ENCODE measurements around the gene EFNA2.

Gene EFNA2

DNA sequence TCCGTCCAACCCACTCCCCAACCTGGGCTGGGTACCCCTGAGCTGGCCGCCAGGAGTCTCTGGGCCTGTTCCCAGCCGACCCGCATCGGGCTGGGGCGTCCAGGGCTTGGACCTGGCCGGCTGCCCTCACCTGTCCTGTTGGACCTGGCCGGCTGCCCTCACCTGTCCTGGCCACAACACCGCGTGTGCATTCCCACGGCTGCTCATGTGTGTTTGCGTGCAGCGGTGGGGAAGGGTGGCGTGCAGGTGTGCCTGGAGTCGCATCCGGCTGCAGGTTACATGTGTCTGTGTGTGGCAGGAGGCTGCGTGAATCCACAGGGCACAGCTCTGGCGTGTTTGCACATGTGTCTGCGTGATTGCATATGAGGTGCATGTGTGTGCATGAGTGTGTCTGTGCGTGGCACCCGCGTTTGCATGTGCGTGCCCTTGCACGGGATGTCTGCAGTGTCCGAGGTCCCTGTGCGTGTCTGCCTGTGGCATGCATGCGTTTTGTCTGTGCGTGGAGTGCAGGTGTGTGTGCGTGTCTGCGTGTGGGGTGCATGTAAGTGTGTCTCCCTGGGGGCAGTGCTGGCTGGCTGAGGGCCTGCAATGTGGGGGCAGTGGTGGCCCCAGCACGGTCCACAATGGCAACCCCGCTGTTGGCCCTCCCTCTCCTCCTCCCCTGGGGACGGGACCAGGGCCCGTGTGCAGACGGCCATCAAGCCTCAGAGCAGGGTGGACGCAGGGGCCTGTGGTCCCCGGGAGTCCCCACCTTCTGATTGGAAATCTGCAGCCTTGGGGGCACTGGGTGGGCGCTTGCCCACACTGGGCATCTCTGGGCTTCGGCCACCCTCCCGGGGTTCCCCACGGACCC lies 3.4 kb downstream of the EFNA2 start:
- DNase-seq (ENCODE audit: low read depth): no peak

DNA sequence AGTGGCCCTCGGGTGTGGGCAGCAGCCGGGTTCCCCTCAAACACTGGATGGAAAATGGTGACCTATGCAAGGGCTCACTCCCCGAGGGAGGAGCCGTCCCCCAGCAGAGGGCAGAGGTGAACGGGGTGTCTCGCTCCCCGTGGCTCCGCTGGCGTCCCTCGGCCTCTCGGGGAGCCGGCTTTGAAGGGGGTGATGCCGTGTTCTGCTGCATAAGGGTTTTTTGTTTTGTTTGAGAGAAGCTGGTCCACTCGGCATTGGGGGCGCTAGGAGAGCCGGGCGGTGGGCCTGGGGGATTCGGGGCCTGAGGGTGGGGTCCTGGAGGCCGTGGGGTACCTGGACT lies 4.0 kb downstream of the EFNA2 start:
- H3K4me3 ChIP-seq (ENCODE audit: low read depth, low read length): no peak overlapping the region
- TF ChIP-seq, protein P1, sequence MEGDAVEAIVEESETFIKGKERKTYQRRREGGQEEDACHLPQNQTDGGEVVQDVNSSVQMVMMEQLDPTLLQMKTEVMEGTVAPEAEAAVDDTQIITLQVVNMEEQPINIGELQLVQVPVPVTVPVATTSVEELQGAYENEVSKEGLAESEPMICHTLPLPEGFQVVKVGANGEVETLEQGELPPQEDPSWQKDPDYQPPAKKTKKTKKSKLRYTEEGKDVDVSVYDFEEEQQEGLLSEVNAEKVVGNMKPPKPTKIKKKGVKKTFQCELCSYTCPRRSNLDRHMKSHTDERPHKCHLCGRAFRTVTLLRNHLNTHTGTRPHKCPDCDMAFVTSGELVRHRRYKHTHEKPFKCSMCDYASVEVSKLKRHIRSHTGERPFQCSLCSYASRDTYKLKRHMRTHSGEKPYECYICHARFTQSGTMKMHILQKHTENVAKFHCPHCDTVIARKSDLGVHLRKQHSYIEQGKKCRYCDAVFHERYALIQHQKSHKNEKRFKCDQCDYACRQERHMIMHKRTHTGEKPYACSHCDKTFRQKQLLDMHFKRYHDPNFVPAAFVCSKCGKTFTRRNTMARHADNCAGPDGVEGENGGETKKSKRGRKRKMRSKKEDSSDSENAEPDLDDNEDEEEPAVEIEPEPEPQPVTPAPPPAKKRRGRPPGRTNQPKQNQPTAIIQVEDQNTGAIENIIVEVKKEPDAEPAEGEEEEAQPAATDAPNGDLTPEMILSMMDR (IDR thresholded peaks at IDR 0.05; ENCODE audit: low read depth, low read length, missing control alignments): no peak
- no peak for DNase-seq (ENCODE audit: low read depth)

More for the DNA sequence above, 3.4 kb downstream of the EFNA2 start:
- TF ChIP-seq, protein P1 (IDR thresholded peaks at IDR 0.05; ENCODE audit: low read depth, low read length, missing control alignments): no peak
- no peak overlapping the region for H3K4me3 ChIP-seq (ENCODE audit: low read depth, low read length)

DNA sequence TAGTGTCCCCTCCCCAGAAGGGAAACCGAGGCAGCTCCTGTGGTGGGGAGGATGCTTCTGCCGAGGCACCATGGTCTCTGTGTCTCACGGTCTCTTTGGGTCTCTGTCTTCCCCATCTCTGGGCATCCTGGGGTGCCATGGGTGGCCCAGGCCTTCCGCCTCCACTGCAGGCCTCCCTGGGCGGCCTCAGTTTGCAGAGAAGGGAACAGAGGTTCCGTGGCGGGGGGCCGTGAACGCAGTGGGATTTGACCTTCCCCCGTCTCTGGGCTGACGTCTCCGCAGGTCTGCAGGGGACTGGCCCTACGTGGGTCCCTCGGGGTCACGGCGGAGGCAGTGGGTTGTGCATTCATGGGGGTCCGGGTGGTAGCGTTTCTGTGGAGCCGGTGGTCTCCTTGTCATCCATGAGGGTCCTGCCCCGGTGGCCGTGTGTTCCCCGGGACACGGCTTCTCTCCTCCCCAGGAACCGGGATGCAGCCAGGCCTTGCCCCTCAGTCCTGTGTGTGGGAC lies 4.6 kb downstream of the EFNA2 start:
- H3K4me3 ChIP-seq (ENCODE audit: low read depth, low read length): no peak overlapping the region
- TF ChIP-seq, protein P1 (IDR thresholded peaks at IDR 0.05; ENCODE audit: low read depth, low read length, missing control alignments): no peak
- no peak for DNase-seq (ENCODE audit: low read depth)

DNA sequence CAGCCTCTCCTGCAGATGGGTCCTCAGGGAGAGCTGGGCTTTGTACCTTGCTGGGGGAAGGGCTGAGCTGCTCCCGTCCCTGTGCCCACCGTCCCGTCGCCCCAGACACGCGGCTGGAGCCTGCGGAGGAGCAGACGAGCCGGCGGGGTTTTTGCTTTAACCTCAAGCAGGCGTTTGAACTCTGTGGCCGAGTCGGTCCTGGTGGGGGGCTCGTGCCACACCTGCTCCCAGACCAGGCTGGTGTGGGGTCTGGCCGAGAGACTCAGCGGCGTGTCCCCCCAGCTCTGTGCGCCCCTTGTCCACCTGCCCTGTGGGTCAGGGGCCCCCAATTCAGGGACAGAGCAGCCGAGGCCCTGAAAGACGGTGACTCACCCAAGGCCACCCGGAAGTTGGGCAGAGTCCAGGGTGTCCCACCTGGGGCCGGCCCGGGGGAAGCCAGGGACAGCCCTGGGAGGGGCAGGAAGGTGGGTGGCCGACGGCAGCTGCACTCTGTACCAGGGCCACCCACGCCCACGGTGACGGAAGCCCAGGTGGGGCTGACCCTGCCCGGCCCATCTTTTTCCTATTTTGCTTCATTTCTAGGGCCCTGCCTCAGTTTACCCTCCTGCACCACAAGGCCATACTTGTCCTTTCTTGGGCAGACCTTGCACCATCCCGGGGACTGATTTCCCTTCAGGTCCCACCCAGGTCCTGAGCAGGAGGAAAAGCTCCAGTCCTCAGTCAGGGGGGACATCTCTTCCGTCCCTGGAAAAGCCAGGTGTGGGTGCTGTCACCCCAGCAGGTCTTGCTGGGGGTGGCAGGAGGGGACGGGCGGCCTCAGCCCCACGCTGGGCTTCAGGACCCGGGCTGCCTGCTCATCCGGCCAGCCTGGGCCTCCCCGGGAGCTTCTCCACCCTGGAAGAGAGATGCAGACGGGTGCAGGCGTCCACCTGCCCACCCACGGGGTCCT lies 5.3 kb downstream of the EFNA2 start:
- DNase-seq (ENCODE audit: low read depth): no peak
- TF ChIP-seq, protein P1 (IDR thresholded peaks at IDR 0.05; ENCODE audit: low read depth, low read length, missing control alignments): no peak
- H3K4me3 ChIP-seq (ENCODE audit: low read depth, low read length): no peak overlapping the region

DNA sequence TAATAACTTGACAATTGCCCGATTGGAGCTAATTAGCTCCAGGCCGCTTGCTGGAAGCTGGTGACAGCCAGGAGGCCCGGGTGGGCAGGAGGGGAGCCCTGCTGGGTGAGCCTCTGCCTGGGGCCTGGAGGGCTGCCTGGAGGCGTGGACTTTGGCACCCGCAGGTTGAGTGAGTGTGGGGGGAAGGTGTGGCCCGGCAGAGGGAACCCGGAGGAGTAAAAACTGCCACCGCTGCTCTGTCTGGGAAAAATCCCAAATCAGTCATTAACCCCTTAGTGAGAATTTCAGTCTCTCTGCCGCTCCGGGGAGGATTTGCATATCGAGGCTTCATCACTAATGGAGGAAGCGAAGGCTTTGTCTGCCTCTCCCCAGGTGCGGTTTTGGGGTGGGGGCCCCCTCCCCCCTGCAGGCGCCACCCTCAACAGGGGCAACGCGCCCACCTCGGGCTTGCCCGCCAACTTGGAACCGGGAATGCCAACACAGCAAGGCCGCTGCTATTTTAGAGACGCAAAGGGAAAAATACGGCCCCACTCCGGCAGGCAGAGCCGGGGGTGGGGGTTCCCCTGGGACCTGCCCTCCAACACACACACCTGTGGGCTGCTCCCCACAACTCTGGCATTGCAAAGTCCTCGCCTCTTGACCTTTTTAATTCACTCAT lies 6.2 kb downstream of the EFNA2 start:
- DNase-seq (ENCODE audit: low read depth): no peak
- TF ChIP-seq, protein P1 (IDR thresholded peaks at IDR 0.05; ENCODE audit: low read depth, low read length, missing control alignments): no peak
- no peak overlapping the region; the same call in 1 of the 2 replicates for H3K4me3 ChIP-seq (ENCODE audit: low read depth, low read length)

DNA sequence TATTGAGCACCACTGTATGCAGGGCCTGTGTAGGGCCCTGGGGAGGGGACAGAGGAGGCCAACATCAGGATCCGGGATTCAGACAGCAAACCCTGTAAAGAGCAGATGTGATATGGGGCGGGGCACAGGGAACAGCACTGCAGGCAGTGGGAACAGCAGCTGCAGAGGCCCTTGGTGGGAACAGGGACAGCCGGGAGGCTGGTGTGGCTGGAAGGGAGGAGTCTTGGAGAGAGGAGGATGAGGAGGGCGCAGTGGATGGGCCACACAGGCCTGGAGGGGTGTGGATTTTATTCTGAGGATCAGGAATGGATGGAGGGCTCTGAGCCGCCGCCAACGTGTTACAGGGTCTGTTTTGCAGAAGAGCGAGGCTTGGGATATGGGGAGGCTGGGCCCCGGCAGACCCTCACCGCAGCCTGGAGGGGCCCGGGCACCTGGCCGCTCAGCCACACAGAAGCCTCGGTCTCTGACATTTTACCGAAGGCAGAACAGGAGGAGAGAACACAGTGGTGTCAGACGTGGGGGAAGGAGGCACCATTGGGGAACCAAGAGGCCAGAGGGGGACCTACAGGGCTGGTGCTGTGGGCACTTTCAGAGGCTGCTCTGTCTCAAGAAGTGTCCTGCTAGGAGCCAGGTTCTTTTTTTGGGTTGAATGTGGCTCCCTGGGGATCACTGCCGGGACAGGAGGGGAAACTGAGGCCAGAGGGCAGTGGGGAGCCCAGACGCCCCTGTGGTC lies 6.9 kb downstream of the EFNA2 start:
- TF ChIP-seq, protein P1 (IDR thresholded peaks at IDR 0.05; ENCODE audit: low read depth, low read length, missing control alignments): no peak
- DNase-seq (ENCODE audit: low read depth): no peak
- H3K4me3 ChIP-seq (ENCODE audit: low read depth, low read length): no peak overlapping the region
